HL-60 (cell line): ENCODE results near the gene ALK.

Source experiments
- DNase-seq, 2 experiments: peaks; one replicate each; pipeline ENCODE4 v3.0.0-alpha.2; 2010 to 2020; ENCODE audit warnings: low read depth in 1 of 2, low spot score in 1 of 2
- H3K27ac ChIP-seq: fragments of 250-450 bp; sonication (Bioruptor Pico); replicated peaks from 2 replicates; pipeline ENCODE4 v1.5.1; 2020; ENCODE audit warnings: mild to moderate bottlenecking, moderate library complexity
- H3K27me3 ChIP-seq: fragments of 250-450 bp; sonication (Bioruptor Pico); 2 replicates; pipeline ENCODE4 v1.5.1; 2021; ENCODE audit warnings: mild to moderate bottlenecking, moderate library complexity; ENCODE audit not compliant: insufficient read depth, poor library complexity, severe bottlenecking
- H3K4me3 ChIP-seq: replicated peaks from 2 replicates; pipeline ENCODE4 v1.5.1; 2011; ENCODE audit warnings: mild to moderate bottlenecking, control low read depth, low read length; ENCODE audit not compliant: insufficient read depth
- GABPA ChIP-seq: IDR thresholded peaks from 2 replicates; pipeline ENCODE4 v1.6.1; 2012; ENCODE audit warnings: low read depth
- POLR2AphosphoS5 ChIP-seq: IDR thresholded peaks from 2 replicates; pipeline ENCODE4 v1.6.1; 2012; ENCODE audit warnings: low read depth
- REST ChIP-seq: IDR thresholded peaks from 2 replicates; pipeline ENCODE4 v1.6.1; 2012; ENCODE audit warnings: low read depth; ENCODE audit not compliant: insufficient replicate concordance
- SPI1 ChIP-seq: IDR thresholded peaks from 2 replicates; pipeline ENCODE4 v1.6.1; 2012; ENCODE audit warnings: low read depth, mild to moderate bottlenecking, borderline replicate concordance
- TF ChIP-seq, protein P1 (sequence below): IDR thresholded peaks from one replicate; pipeline ENCODE4 v1.5.1; 2011; ENCODE audit warnings: low read length, control low read depth, inconsistent platforms; ENCODE audit not compliant: insufficient read depth

Gene ALK

GRCh38 chr2:29351248-29351647 lies 570.1 kb downstream of the ALK start:
- H3K27me3 ChIP-seq: no peaks in the 10 kb centered on the region
- DNase-seq: no peak

DNA sequence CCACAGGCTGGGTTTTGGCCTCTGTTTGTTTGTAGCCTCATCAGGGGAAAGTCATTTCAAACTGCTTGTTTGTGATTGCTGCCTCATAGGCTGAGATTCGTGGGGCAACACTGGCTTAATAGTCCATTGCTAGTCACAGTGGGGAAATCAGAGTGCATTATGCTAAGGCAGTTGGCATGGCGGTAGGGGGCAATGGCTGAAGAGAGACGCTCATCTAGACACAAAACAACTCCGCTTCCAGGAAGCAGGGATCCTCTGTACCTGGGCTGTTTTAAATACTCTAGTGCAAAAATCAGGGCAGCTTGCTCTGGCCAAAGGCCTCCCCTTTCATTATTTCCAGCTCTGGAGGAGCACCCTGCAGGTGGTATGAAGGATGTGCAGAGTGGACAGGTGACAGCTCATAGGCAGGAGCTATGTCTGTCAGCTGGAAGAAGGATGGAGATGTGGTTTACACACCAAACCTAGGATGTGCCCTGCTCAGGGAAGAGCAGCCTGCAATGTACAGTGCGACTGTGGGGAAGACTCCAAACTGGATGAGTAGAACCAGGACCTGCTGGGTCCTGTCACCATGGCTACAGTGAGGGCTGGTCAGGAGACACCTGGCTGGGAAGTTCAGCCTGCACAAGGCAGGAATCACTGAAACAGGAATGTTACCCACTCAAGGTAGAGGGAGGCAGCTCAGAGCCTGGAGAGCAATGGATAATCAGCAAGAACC lies 571.9 kb downstream of the ALK start:
- no peaks in the 10 kb centered on the region for H3K27me3 ChIP-seq
- no peak for TF ChIP-seq SPI1
- TF ChIP-seq POLR2AphosphoS5: no peak
- no peak for TF ChIP-seq REST
- no peak for TF ChIP-seq GABPA
- TF ChIP-seq, protein P1, sequence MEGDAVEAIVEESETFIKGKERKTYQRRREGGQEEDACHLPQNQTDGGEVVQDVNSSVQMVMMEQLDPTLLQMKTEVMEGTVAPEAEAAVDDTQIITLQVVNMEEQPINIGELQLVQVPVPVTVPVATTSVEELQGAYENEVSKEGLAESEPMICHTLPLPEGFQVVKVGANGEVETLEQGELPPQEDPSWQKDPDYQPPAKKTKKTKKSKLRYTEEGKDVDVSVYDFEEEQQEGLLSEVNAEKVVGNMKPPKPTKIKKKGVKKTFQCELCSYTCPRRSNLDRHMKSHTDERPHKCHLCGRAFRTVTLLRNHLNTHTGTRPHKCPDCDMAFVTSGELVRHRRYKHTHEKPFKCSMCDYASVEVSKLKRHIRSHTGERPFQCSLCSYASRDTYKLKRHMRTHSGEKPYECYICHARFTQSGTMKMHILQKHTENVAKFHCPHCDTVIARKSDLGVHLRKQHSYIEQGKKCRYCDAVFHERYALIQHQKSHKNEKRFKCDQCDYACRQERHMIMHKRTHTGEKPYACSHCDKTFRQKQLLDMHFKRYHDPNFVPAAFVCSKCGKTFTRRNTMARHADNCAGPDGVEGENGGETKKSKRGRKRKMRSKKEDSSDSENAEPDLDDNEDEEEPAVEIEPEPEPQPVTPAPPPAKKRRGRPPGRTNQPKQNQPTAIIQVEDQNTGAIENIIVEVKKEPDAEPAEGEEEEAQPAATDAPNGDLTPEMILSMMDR: no peak
- DNase-seq: no peak
- no peak overlapping the region for H3K27ac ChIP-seq
- H3K4me3 ChIP-seq: no peak overlapping the region

More at GRCh38 chr2:29351248-29351647, 570.1 kb downstream of the ALK start:
- Histone ChIP-seq H3K27ac (no peak overlapping the region), H3K4me3 (no peak overlapping the region)
- TF ChIP-seq POLR2AphosphoS5 (no peak), REST (no peak)
- TF ChIP-seq, protein P1: no peak

DNA sequence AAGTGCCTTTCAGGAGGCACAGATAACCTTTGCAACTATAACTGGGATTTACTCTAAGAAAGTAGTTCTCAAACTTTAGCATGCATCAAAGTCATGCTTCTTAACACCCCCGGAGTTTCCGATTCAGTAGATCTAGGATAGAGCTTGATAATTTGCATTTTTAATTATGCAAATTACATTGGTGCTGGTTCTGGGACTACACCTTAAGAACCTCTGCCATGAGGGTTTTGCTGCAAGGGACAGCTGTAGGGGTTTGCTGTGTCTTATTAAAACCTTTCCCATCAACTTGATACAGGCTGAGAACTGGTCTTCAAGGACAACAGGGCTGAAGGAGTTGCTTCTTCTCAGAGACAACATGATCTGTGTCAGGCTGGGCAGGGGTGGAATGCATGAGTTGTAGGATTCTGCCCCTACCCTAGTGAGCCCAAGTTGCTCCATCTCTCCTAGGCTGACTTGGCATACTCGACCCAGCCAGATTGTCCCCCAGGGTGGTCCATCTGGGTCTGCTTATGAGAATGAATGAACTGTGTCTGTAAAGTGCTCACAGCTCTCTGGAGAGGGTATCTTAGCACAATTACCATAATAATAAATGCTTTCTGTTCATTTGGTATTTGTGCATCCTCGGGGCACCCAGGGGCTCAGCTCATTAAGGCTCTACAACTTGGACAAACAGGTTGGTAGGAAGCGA lies 573.5 kb downstream of the ALK start:
- no peak for DNase-seq
- TF ChIP-seq REST: no peak
- TF ChIP-seq POLR2AphosphoS5: no peak
- TF ChIP-seq SPI1: no peak
- no peak for TF ChIP-seq GABPA
- TF ChIP-seq, protein P1: no peak
- no peak overlapping the region for H3K27ac ChIP-seq
- no peak overlapping the region for H3K4me3 ChIP-seq
- no peaks in the 10 kb centered on the region for H3K27me3 ChIP-seq
